Stimulated activated CD8-positive, alpha-beta memory T cell treated with anti-CD3 and anti-CD28 coated beads, Interleukin-15, amount 100 ng/mL, for 1 hour (primary cell): Measurements from ENCODE around the gene SIGLEC14.
A peak's percentile ranks its signal among the peaks of the same experiment; 100 is the strongest.
"Not testable (repeated sequence)": the region's sequence is repeated elsewhere in the genome, so short reads cannot be mapped to it uniquely, and the experiment has no call there.

Source experiments
- DNase-seq: peaks from one replicate; pipeline ENCODE4 v3.0.0-alpha.2; 2020; ENCODE audit warnings: low read depth

SIGLEC14 gene

DNA sequence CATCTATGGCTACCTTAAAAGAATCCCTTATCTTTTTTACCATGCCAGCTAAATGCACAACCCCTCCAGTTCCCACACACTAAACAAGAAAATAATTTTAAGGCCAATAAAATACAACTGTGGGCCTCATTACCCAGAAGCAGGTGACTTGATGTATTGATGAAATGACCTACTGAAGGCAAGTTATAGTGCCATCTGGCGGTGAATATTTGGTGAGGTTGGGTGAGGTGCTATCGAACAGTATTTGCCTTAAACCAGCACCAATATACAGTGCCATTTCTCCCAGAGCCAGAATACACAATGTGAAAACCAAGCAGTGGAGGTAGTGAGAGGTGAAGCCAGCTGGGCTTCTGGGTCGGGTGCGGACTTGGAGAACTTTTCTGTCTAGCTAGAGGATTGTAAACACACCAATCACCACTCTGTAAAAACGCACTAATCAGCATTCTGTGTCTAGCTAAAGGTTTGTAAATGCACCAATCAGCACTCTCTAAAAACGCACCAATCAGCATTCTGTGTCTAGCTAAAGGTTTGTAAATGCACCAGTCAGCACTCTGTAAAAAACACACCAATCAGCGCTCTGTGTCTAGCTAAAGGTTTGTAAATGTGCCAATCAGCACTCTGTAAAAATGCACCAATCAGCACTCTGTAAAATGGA, 29.4 kb upstream of the SIGLEC14 start:
- not testable (repeated sequence) for DNase-seq

GRCh38 chr19:51668216-51668615, 21.6 kb upstream of the SIGLEC14 start:
- DNase-seq, result no peak

DNA sequence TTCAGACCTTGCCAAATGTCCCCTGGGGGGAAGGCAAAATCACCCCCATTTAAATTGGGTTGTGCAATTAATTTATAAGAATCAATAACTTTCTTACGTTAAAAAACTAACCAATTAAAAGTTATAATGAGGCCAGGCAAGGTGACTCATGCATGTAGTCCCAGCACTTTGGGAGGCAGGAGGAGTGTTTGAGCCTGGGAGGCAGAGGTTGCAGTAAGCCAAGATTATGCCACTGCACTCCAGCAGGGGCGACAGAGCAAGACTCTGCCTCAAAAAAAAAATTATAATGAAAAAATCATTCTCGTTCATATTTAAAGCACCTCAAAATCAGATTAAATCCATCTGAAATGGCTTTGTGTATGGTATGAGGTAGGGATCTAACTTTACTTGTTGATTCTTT, 18.4 kb upstream of the SIGLEC14 start:
- DNase-seq, result no peak

DNA sequence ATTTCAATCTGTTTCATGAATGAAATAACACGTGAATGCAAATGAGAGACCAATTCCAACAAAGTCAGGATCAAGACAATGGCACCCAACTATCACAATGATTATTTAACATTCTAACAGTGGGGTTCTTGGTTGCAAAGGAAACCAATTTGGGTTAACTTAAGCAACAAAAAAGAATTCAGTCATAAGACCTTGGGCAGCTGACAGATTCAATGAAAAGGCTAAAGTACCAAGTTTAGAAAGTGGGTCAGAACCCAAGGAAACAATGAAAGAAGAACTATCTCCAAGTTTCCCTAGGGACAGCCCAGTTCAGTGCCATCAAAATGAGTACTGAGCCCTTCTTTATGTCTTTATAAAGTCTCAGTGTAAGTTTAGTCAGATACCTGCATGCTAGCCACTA, 17.5 kb upstream of the SIGLEC14 start:
- no peak for DNase-seq

GRCh38 chr19:51663650-51664049, 17.0 kb upstream of the SIGLEC14 start:
- no peak for DNase-seq

GRCh38 chr19:51660975-51661600, 14.5 kb upstream of the SIGLEC14 start:
- DNase-seq, result peak; percentile 12

GRCh38 chr19:51654783-51655182, 8.2 kb upstream of the SIGLEC14 start:
- DNase-seq, result no peak

DNA sequence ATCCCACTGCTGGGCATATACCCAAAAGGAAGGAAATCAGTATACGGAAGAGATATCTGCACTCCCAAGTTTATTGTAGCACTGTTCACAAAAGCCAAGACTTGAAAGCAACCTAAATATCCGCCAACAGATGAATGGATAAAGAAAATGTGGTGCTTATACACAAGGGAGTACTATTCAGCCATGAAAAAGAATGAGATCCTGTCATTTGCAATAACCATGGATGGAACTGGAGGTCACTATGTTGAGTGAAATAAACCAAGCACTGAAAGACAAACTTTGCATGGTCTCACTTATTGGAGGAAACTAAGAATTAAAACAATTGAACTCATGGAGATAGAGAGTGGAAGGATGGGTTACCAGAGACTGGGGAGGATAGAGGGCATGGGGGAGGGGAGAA, 6.5 kb upstream of the SIGLEC14 start:
- no peak for DNase-seq

DNA sequence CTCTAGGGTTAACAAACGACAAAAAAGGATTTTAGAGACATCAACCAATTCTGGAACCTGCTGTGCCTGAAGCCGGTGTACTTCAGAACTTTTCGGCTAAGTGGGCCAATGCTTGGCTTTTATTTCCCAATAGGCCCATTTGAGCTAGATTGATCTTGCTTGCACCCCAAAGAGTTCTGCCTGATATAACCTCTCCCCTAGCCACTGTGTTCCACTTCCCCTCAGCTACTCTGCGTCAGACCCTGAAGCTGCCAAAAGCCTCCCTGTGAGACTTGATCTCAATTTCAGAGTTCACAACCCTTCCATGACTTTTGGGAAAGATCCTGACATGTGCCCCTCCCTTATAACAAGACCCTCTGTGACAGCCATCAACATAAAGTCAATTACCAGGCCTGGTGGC, 5.6 kb upstream of the SIGLEC14 start:
- no peak for DNase-seq

- no peak for DNase-seq
These were observed 4.7 kb upstream of the SIGLEC14 start for GRCh38 chr19:51651216-51651846.

DNA sequence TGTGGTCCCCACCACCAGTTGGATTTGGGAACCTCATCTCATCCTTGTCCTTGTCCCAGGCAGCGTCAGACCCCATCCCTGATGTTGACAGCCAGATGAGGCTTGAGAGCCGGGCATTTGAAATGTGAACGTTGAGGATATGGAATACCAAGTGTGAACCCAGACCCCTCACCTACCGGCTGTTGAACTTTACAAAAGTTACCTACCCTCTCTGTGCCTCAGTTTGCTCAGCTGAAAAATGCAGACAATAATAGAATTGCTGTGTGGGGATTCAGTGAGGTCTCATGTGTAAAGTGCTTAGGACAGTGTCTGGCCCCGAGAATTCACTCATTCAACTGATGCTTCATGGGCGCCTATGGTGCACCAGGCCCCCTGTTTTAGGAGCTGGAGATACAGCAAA, 693 bp upstream of the SIGLEC14 start:
- no peak for DNase-seq

DNA sequence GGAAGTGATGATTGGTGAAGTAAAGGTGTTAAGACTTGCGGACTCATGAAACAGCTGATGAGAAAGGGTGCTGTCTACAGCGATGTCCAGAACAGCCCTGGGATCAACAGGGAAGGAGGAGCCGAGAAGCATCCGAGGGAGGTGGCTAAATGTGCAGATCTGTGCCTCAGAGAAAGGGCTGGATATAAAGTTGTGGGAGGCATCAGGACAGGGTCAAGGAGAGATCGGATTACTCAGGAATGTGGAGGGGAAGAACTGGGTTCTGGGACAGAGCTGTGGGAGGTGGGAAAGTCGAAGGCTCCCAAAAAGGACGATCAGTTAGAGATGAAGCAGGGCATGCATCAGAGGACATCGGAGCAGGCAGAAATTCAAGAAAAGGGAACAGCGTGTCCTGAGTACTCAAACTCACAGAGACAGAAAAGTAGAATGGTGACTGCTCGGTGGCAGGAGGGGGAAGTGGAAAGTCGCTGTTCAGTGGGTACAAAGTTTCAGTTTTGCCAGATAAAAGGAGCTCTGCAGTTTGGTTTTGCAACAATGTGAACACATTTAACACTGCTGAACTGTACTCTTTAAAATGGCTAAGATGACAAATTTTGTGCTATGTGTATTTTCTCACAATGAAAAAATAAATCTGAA, 1.9 kb downstream of the SIGLEC14 start:
- no peak for DNase-seq

DNA sequence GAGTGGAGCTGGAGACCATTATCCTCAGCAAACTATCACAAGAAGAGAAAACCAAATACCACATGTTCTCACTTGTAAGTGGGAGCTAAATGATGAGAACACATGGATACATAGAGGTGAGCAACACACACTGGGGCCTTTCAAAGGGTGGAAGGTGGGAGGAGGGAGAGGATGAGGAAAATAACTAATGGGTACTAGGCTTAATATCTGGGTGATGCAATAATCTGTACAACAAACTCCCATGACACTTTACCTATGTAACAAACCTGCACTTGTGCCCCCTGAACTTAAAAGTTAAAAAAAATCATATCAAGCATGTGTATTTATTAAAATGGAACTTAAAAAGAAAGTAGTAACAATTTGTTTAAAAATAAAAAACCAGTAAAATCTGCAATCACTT, 5.0 kb downstream of the SIGLEC14 start:
- DNase-seq, result no peak

- no peak for DNase-seq
These were observed 6.2 kb downstream of the SIGLEC14 start for GRCh38 chr19:51640386-51640785.

DNA sequence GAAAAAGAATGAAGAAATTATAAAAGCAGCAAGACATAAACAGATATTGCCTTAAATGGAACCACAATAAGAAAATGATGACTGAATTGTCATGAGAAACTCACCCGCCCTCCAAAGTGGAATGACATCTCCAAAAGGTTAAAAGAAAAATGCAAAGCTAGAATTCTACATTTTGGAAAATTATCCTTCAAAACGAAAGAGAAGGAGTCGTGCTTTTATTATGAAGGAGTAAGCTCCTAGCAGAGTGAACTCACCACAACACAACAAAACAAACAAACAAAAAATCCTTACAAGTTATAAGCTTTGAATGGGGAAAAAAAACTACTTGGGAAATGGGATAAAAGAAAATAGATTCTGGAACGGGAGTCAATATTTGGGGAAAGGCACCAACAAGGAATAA, 6.7 kb downstream of the SIGLEC14 start:
- DNase-seq, result no peak

GRCh38 chr19:51637362-51637978, 9.2 kb downstream of the SIGLEC14 start:
- DNase-seq, result no peak

- no peak for DNase-seq
These were observed 14.5 kb downstream of the SIGLEC14 start for GRCh38 chr19:51632126-51632525.

GRCh38 chr19:51630315-51630714, 16.3 kb downstream of the SIGLEC14 start, which contains the start of gene SIGLEC5:
Gene SIGLEC5, minus strand, starts transcription at chr19:51630401. Its CDS starts 66 bp downstream, at chr19:51630335.
- DNase-seq, result not testable (repeated sequence)

- DNase-seq, result no peak
These were observed 18.3 kb downstream of the SIGLEC14 start for GRCh38 chr19:51628153-51628939.

DNA sequence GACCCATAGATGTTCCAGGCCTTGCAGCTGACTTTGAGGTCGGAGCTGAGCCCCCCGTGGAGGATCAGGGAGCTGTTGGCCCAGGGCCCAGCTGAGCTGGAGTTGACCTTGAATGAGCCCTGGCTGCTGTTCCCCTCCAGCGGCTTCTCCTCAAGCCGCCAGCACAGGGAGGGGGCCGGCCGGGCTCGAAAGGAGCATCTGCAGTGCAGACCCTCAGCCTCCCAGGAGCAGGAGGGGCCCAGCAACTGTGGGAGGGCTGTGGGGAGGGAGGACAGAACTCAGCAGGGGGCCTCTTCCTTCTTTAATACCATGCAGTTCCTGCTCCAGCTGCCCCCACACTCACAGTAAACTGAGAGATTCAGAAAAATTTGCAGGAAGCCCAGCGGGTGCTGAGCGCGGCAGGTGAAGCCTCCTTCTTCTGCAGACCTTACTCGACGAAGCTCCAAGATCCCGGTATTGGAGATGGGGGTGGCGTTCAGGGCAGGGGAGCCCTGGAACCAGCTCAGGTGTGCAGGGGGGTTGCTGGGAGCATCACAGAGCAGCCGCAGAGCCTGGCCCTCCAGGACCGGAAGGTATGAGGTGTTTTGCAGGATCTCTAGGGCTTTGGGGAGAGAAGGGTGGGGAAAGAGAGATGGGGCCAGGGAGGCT, 19.0 kb downstream of the SIGLEC14 start:
- no peak for DNase-seq

DNA sequence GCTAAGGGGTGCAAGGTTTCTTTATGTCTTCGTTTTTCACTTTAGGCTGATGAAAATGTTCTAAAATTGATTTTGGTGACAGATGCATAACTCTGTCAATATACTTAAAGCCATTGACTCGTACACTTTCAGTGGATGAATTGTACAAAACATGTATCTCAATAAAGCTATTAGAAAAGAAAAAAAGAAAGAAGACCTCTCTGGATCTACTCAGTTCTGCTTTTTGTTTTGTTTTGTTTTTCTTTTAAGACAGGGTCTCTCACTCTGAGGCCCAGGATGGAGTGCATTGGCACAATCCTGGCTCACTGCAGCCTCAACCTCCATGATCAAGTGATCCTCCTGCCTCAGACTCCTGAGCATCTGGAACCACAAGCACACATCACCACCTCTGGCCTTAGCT, 19.9 kb downstream of the SIGLEC14 start:
- DNase-seq, result no peak
